H9 (cell line): ENCODE results near the gene INTS1. TPM values are rescaled to one million over a fixed set of nuclear protein-coding genes. Genes with fewer than 3 reads are reported as not detected.

Source experiments
- DNase-seq: peaks from one replicate; pipeline ENCODE4 v3.0.0-alpha.2; 2017
- H2AFZ ChIP-seq: one replicate; pipeline ENCODE4 v1.6.1; 2013; ENCODE audit warnings: mild to moderate bottlenecking, low read length, control low read depth, moderate library complexity
- H2AK5ac ChIP-seq: 2 replicates; pipeline ENCODE4 v1.6.1; 2013; ENCODE audit warnings: low read length, control low read depth, mixed read lengths; ENCODE audit not compliant: insufficient read length
- H2BK120ac ChIP-seq: one replicate; pipeline ENCODE4 v1.6.1; 2013; ENCODE audit warnings: low read depth, mild to moderate bottlenecking, low read length, control low read depth, inconsistent platforms; ENCODE audit not compliant: poor library complexity, severe bottlenecking
- H2BK12ac ChIP-seq: 2 replicates; pipeline ENCODE4 v1.6.1; 2013; ENCODE audit warnings: low read length, control low read depth, mixed read lengths, low read depth; ENCODE audit not compliant: insufficient read length
- H2BK15ac ChIP-seq: 2 replicates; pipeline ENCODE4 v1.6.1; 2013; ENCODE audit warnings: low read depth, low read length, control low read depth
- H2BK20ac ChIP-seq: one replicate; pipeline ENCODE4 v1.6.1; 2013; ENCODE audit warnings: low read depth, mild to moderate bottlenecking, low read length, control low read depth, inconsistent platforms; ENCODE audit not compliant: poor library complexity, severe bottlenecking
- H2BK5ac ChIP-seq: 2 replicates; pipeline ENCODE4 v1.6.1; 2013; ENCODE audit warnings: low read length, control low read depth, mixed read lengths; ENCODE audit not compliant: insufficient read length
- H3K14ac ChIP-seq: 2 replicates; pipeline ENCODE4 v1.6.1; 2013; ENCODE audit warnings: low read length, control low read depth; ENCODE audit not compliant: insufficient read depth
- H3K18ac ChIP-seq: 2 replicates; pipeline ENCODE4 v1.6.1; 2013; ENCODE audit warnings: low read depth, mild to moderate bottlenecking, mixed read lengths, low read length, control low read depth; ENCODE audit not compliant: insufficient read length
- H3K23ac ChIP-seq: 2 replicates; pipeline ENCODE4 v1.6.1; 2013; ENCODE audit warnings: low read length, control low read depth, mixed read lengths, low read depth; ENCODE audit not compliant: insufficient read length
- H3K23me2 ChIP-seq: 2 replicates; pipeline ENCODE4 v1.6.1; 2013; ENCODE audit warnings: low read depth, mild to moderate bottlenecking, mixed read lengths, low read length, control low read depth; ENCODE audit not compliant: insufficient read length, poor library complexity, severe bottlenecking
- H3K27ac ChIP-seq: 2 replicates; pipeline ENCODE4 v1.5.1; 2013; ENCODE audit warnings: low read length, control low read depth, mixed read lengths, low read depth; ENCODE audit not compliant: insufficient read length
- H3K27me3 ChIP-seq: 2 replicates; pipeline ENCODE4 v1.6.1; 2013; ENCODE audit warnings: low read length, control low read depth, inconsistent platforms; ENCODE audit not compliant: insufficient read depth
- H3K4ac ChIP-seq: 2 replicates; pipeline ENCODE4 v1.6.1; 2013; ENCODE audit warnings: low read depth, mild to moderate bottlenecking, control low read depth, inconsistent platforms, low read length, moderate library complexity
- H3K4me1 ChIP-seq: 2 replicates; pipeline ENCODE4 v1.6.1; 2013; ENCODE audit warnings: low read length, control low read depth, inconsistent platforms; ENCODE audit not compliant: insufficient read depth
- H3K4me2 ChIP-seq: 2 replicates; pipeline ENCODE4 v1.6.1; 2013; ENCODE audit warnings: low read length, control low read depth, mixed read lengths; ENCODE audit not compliant: insufficient read length, insufficient read depth
- H3K56ac ChIP-seq: 2 replicates; pipeline ENCODE4 v1.6.1; 2013; ENCODE audit warnings: low read depth, mild to moderate bottlenecking, mixed read lengths, low read length, control low read depth; ENCODE audit not compliant: insufficient read length
- H3K79me1 ChIP-seq: 2 replicates; pipeline ENCODE4 v1.6.1; 2013; ENCODE audit warnings: low read depth, mild to moderate bottlenecking, moderate library complexity, low read length, control low read depth, inconsistent platforms; ENCODE audit not compliant: insufficient read depth, poor library complexity, severe bottlenecking
- H3K79me2 ChIP-seq: 2 replicates; pipeline ENCODE4 v1.6.1; 2013; ENCODE audit warnings: low read length, control low read depth, inconsistent platforms; ENCODE audit not compliant: insufficient read depth
- H3K9ac ChIP-seq: 2 replicates; pipeline ENCODE4 v1.6.1; 2013; ENCODE audit warnings: low read length, control low read depth, mixed read lengths; ENCODE audit not compliant: insufficient read length; ENCODE audit errors: extremely low read depth
- H3K9me3 ChIP-seq: one replicate; pipeline ENCODE4 v1.6.1; 2013; ENCODE audit warnings: low read depth, low read length, inconsistent platforms; ENCODE audit not compliant: control insufficient read depth
- H3T11ph ChIP-seq: one replicate; pipeline ENCODE4 v1.6.1; 2013; ENCODE audit warnings: mild to moderate bottlenecking, low read length, control low read depth, inconsistent platforms
- H4K20me1 ChIP-seq: one replicate; pipeline ENCODE4 v1.6.1; 2013; ENCODE audit not compliant: control insufficient read depth, insufficient read length, insufficient read depth
- H4K5ac ChIP-seq: 2 replicates; pipeline ENCODE4 v1.6.1; 2013; ENCODE audit warnings: low read depth, mild to moderate bottlenecking, mixed read lengths, low read length, control low read depth; ENCODE audit not compliant: insufficient read length
- H4K8ac ChIP-seq: replicated peaks from 2 replicates; pipeline ENCODE4 v1.6.1; 2013; ENCODE audit warnings: low read length, control low read depth, mixed read lengths, low read depth; ENCODE audit not compliant: insufficient read length
- H4K91ac ChIP-seq: 2 replicates; pipeline ENCODE4 v1.6.1; 2013; ENCODE audit warnings: low read depth, mild to moderate bottlenecking, moderate library complexity, mixed read lengths, low read length, control low read depth; ENCODE audit not compliant: insufficient read length
- H3K27ac Mint-ChIP-seq, 3 experiments: 2 replicates in 2 of 3; 3 replicates in 1 of 3; pipeline ENCODE4 v1.8.0; 2020 to 2021; ENCODE audit warnings: mixed read lengths in 3 of 3, mild to moderate bottlenecking in 1 of 3, moderate library complexity in 1 of 3
- H3K27me3 Mint-ChIP-seq: 2 replicates; pipeline ENCODE4 v1.8.0; 2021; ENCODE audit warnings: low read depth, mild to moderate bottlenecking, moderate library complexity, mixed read lengths
- H3K36me3 Mint-ChIP-seq, 3 experiments: 2 replicates in 2 of 3; 3 replicates in 1 of 3; pipeline ENCODE4 v1.8.0; 2020 to 2021; ENCODE audit warnings: low read depth in 3 of 3, mixed read lengths in 3 of 3; ENCODE audit not compliant: insufficient read depth in 1 of 3
- H3K4me1 Mint-ChIP-seq, 2 experiments: 2 replicates each; pipeline ENCODE4 v1.8.0; 2020; ENCODE audit warnings: mixed read lengths in 2 of 2
- H3K4me3 Mint-ChIP-seq, 2 experiments: 2 replicates in 1 of 2; 3 replicates in 1 of 2; pipeline ENCODE4 v1.8.0; 2020 to 2021; ENCODE audit warnings: mild to moderate bottlenecking in 2 of 2, mixed read lengths in 2 of 2, moderate library complexity in 1 of 2
- H3K9me3 Mint-ChIP-seq, 2 experiments: 2 replicates in 1 of 2; 3 replicates in 1 of 2; pipeline ENCODE4 v1.8.0; 2020; ENCODE audit warnings: mild to moderate bottlenecking in 2 of 2, mixed read lengths in 2 of 2, moderate library complexity in 1 of 2
- CTCF ChIP-seq: fragments of 200-600 bp; sonication (generic); conservative IDR thresholded peaks from 3 replicates; pipeline ENCODE4 v1.8.0; 2021; ENCODE audit warnings: antibody characterized with exemption, mild to moderate bottlenecking
- WGBS: extraction: QIAGEN DNeasy Blood & Tissue Kit; methylation state at CpG from one replicate; pipeline ENCODE4 v1.1.7; 2013; ENCODE audit warnings: missing lambda C conversion rate, low lambda C conversion rate, mixed read lengths; ENCODE audit not compliant: insufficient read length; ENCODE audit errors: extremely low coverage; 5-methylcytosine and 5-hydroxymethylcytosine counted together
- total RNA-seq: library from RNA; stranded (reverse); gene quantifications from 2 replicates; pipeline ENCODE4 v1.2.1, GENCODE V29; 2021

The INTS1 gene
- total RNA-seq, 1 experiment from 2014 or later = 133 TPM

DNA sequence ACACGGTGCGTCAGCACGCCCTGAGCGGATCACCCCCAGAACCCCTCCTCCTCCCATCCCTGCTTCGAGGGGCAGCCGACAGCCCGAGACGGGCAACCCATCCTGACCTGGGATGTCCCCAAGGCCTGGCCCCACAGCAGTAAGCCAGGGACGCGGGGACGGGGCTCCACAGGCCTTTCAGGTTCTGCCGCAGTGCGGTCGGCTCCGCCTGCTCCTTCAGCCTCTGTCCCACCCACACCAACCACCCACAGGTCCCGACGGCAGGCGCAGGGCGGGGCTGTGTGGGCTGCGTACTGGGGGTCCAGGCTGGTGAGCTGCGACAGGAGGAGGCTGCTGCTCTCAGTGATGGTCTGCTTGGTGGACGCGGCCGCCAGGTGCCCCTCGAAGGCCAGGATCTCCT lies 16.7 kb downstream of the INTS1 start:
- H3K23ac ChIP-seq = no peak overlapping the region
- H4K5ac ChIP-seq = no peak overlapping the region
- peaks cover 3% of the 10 kb centered on the region for H4K20me1 ChIP-seq
- no peak overlapping the region for H2BK120ac ChIP-seq
- no peak overlapping the region for H3K56ac ChIP-seq
- no peak overlapping the region for H2BK15ac ChIP-seq
- H2BK12ac ChIP-seq = no peak overlapping the region
- no peak overlapping the region for H4K91ac ChIP-seq
- Mint-ChIP-seq H3K27ac (no peak overlapping the region), H3K27me3 (no peaks in the 10 kb centered on the region), H3K9me3 (no peaks in the 10 kb centered on the region), H3K4me3 (no peak overlapping the region), H3K36me3 (peaks cover 20 to 76% (median 69%) of the 10 kb centered on the region in 3 experiments; a peak in 6 of 7 replicates), H3K4me1 (no peaks in the 10 kb centered on the region)
- no peak overlapping the region for H2BK5ac ChIP-seq
- no peak overlapping the region for H3K14ac ChIP-seq
- H2AFZ ChIP-seq = no peak overlapping the region
- H3K9ac ChIP-seq = no peak overlapping the region
- no peaks in the 10 kb centered on the region for H3K27me3 ChIP-seq
- H3K27ac ChIP-seq = no peak overlapping the region
- H3K18ac ChIP-seq = no peak overlapping the region
- H3K23me2 ChIP-seq = no peaks in the 10 kb centered on the region
- no peaks in the 10 kb centered on the region for H3K79me1 ChIP-seq
- TF ChIP-seq CTCF = no peak
- H3T11ph ChIP-seq = no peak overlapping the region
- H3K4ac ChIP-seq = no peak overlapping the region
- DNase-seq = no peak
- no CpG with 5 or more reads among the region's 25 CpGs for WGBS
- no peak overlapping the region for H2AK5ac ChIP-seq
- H3K4me1 ChIP-seq = no peaks in the 10 kb centered on the region
- no peaks in the 10 kb centered on the region for H3K9me3 ChIP-seq
- H4K8ac ChIP-seq = no peak overlapping the region
- no peaks in the 10 kb centered on the region for H3K79me2 ChIP-seq
- H2BK20ac ChIP-seq = no peak overlapping the region
- no peak overlapping the region for H3K4me2 ChIP-seq
